ENCODE measurements around the gene SOCS6.

DNA sequence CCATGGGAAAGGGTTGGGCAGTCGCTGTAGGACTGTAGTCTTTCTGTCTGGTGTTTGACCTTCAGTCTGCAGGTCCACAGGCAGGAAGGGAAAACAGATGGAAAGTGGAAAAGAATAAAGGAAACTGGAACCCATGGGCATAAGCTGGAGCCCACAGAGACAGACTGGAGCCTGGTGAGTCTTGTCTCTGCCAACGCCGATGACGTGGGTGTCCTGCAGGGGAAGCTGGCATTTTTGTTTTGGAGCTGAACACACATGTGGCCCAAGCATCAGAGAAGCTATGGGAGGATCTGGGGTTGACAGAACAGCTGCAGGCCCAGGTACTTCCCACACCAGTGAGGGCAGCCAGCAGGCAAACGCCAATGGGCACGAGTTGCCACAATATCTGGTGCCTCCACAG lies 28.2 kb upstream of the SOCS6 start:
- TF ChIP-seq, protein P1, sequence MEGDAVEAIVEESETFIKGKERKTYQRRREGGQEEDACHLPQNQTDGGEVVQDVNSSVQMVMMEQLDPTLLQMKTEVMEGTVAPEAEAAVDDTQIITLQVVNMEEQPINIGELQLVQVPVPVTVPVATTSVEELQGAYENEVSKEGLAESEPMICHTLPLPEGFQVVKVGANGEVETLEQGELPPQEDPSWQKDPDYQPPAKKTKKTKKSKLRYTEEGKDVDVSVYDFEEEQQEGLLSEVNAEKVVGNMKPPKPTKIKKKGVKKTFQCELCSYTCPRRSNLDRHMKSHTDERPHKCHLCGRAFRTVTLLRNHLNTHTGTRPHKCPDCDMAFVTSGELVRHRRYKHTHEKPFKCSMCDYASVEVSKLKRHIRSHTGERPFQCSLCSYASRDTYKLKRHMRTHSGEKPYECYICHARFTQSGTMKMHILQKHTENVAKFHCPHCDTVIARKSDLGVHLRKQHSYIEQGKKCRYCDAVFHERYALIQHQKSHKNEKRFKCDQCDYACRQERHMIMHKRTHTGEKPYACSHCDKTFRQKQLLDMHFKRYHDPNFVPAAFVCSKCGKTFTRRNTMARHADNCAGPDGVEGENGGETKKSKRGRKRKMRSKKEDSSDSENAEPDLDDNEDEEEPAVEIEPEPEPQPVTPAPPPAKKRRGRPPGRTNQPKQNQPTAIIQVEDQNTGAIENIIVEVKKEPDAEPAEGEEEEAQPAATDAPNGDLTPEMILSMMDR (conservative IDR thresholded peaks at IDR 0.05; ENCODE audit: low read depth in 2 of 2), result no peak
- TF ChIP-seq STAT1 (IDR thresholded peaks at IDR 0.05; ENCODE audit: unreplicated experiment) (no peak), POLR2AphosphoS5 (IDR thresholded peaks at IDR 0.05; ENCODE audit: low read depth) (no peak)
- TF ChIP-seq, protein P2, sequence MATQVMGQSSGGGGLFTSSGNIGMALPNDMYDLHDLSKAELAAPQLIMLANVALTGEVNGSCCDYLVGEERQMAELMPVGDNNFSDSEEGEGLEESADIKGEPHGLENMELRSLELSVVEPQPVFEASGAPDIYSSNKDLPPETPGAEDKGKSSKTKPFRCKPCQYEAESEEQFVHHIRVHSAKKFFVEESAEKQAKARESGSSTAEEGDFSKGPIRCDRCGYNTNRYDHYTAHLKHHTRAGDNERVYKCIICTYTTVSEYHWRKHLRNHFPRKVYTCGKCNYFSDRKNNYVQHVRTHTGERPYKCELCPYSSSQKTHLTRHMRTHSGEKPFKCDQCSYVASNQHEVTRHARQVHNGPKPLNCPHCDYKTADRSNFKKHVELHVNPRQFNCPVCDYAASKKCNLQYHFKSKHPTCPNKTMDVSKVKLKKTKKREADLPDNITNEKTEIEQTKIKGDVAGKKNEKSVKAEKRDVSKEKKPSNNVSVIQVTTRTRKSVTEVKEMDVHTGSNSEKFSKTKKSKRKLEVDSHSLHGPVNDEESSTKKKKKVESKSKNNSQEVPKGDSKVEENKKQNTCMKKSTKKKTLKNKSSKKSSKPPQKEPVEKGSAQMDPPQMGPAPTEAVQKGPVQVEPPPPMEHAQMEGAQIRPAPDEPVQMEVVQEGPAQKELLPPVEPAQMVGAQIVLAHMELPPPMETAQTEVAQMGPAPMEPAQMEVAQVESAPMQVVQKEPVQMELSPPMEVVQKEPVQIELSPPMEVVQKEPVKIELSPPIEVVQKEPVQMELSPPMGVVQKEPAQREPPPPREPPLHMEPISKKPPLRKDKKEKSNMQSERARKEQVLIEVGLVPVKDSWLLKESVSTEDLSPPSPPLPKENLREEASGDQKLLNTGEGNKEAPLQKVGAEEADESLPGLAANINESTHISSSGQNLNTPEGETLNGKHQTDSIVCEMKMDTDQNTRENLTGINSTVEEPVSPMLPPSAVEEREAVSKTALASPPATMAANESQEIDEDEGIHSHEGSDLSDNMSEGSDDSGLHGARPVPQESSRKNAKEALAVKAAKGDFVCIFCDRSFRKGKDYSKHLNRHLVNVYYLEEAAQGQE (IDR thresholded peaks at IDR 0.05; ENCODE audit: unreplicated experiment), result no peak

All from GM23338 (cell line).